ENCODE measurements around the gene DYRK1A.

GRCh38 chr21:37366482-37367316, at the start of gene DYRK1A:
- TF ChIP-seq CTCF (IDR thresholded peaks at IDR 0.05) (peak in 2 of 12 donors; percentile 7 to 16), POLR2A (IDR thresholded peaks at IDR 0.05) (peak; percentile 19 to 59)

All from heart left ventricle (tissue), 13 donors.